ENCODE results near the gene TEX9.

- no peak for TF ChIP-seq CTCF (IDR thresholded peaks at IDR 0.05)
- no peak for TF ChIP-seq POLR2A (IDR thresholded peaks at IDR 0.05)
- TF ChIP-seq POLR2AphosphoS5 (IDR thresholded peaks at IDR 0.05), result no peak
- no peak for TF ChIP-seq EP300 (IDR thresholded peaks at IDR 0.05)
Measured at GRCh38 chr15:56343879-56344278, 21.3 kb upstream of the TEX9 start.

Measured in gastroesophageal sphincter (tissue), 3 donors.